ENCODE measurements around the gene PADI1.

Gene PADI1, protein sequence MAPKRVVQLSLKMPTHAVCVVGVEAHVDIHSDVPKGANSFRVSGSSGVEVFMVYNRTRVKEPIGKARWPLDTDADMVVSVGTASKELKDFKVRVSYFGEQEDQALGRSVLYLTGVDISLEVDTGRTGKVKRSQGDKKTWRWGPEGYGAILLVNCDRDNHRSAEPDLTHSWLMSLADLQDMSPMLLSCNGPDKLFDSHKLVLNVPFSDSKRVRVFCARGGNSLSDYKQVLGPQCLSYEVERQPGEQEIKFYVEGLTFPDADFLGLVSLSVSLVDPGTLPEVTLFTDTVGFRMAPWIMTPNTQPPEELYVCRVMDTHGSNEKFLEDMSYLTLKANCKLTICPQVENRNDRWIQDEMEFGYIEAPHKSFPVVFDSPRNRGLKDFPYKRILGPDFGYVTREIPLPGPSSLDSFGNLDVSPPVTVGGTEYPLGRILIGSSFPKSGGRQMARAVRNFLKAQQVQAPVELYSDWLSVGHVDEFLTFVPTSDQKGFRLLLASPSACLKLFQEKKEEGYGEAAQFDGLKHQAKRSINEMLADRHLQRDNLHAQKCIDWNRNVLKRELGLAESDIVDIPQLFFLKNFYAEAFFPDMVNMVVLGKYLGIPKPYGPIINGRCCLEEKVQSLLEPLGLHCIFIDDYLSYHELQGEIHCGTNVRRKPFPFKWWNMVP
- 0 to 0.09 (median 0) reads per million in 4 experiments for total RNA-seq

DNA sequence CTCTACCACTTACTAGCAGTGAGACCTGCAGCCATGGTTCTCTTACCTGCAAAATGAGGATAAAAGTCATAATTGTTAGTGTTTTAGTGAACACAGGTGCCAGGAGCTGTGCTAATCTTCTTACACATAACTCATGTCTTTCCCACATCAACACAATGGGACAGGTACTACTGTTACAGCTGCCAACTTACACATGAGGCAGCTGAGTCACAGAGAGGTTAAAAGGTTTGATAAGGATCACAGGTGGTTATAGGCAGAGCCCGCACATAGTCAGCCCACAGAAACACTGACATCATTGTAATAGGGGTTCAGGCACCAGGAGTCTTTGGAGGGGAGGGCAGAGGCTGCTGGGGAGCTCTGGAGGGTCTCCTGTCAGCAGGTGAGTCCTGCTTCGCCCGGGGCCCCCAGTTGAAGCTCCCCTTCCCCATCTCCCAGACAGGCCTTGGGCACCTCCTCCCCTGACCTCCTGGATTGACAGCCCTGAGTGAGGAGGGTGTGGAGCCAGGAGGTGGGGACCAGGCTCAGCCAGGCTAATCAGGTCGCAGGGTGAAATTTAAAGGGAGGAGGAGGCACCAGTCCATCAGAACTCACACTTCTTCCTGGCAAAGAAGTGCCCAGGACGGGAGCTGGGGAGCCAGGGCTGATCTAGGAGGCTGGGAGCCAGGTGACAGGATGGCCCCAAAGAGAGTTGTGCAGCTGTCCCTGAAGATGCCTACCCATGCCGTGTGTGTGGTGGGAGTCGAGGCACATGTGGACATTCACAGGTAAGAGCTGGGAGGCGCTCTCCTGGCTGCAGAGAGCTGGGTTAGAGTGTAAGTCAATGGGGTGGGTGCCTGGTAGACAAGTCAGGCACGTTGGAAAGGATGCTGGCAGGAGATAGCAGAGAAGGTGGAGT, at the start of gene PADI1:
Gene PADI1 (plus strand): TSS at position 583 of the 895 bp plus-strand sequence. CDS start 90 bp downstream, at position 673.
- no peak for DNase-seq

DNA sequence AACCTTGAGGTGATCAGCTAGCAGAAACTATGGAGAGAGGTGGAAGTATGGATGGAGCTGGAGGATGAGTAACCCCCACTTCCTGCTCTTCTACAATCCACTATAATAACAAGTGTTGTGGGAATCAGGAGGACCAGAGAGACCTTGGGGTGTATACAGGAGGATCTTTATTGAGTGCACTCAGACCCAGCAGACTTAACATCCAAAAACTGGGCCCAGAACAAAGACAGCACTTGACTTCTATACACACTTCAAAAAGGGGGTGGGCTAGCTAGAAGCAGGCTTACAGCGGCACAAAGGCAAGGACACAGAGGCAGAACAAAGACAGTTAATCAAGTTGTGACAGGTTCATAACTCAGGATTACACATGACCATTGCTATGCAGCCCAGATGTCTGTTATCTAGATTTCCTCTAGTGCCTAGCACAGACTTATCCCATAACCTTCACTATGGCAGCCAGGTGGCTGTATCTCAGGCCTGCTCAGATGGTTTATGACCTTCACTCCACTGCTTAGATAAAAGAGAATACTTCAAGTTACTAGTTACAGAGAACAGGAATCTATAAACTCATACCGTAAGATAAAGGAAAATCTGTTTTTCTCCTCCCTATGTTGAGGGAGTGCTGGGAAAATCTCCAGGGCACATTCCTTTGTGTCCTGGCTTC, 49.5 kb upstream of the PADI1 start:
- no peak for DNase-seq

DNA sequence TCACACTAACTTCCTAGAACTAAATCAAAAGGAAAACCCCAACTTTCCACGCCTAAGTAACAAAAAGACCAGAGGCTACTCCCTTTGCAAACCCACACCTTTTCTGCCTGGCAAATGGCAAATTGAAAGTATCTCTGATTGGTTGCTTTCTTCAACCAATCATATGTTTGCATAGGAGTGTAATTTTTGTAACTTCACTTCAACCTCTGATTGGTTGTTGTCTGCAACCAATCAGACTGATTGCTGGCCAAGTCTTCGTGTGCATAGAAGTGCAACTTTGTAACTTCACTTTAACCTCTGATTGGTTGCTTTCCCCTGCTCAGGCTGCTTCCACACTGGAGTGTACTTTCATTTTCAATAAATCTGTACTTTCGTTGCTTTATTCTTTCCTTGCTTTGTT, 48.8 kb upstream of the PADI1 start:
- no peak for DNase-seq

DNA sequence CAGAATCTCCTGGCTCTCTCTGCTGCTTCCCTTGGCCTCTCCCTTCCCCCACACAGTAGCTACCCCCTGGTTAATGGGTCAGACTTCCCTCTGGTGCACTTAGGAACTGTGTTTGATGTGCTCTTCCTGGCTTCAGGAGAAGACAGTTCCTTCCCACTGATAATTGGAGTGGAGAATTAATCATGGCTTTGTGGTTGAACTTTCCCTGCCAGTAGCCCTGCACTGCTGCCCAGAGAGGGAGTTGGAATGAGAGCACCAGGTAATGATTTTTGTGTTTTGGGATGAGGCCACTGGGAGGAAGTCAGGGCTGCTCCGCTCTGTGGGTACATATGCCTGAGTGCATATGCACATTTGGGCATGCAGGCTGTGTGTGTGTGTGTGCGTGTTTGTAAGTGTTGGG, 46.0 kb upstream of the PADI1 start:
- DNase-seq, result no peak

DNA sequence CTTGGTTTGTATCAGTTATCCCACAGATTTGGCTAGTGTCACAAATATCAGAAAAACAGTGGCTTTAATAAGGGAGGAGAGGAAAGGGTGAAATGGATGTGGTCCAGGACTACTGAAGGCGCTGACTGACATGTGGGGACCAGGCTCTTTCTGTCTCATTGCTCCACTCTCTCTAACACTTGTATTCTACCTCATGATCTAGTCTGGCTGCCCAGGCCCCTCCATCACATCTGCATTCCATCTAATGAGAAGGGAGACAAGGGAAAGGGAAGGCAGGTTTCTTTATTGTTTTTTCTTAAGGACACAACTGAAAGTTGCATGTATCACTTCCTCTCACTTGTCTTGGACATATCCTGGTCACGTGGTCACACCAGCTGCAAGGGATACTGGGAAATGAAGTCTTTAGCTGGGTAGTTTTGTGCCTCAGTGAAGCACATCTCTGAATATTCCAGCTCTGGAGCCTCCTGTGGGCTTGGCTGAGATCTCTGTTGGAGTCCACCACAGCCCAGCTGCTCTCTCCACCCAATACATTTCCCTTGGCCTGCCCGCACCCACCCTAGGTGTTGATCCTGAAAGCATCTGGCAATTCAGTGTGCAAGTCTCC, 43.7 kb upstream of the PADI1 start:
- DNase-seq, result no peak

DNA sequence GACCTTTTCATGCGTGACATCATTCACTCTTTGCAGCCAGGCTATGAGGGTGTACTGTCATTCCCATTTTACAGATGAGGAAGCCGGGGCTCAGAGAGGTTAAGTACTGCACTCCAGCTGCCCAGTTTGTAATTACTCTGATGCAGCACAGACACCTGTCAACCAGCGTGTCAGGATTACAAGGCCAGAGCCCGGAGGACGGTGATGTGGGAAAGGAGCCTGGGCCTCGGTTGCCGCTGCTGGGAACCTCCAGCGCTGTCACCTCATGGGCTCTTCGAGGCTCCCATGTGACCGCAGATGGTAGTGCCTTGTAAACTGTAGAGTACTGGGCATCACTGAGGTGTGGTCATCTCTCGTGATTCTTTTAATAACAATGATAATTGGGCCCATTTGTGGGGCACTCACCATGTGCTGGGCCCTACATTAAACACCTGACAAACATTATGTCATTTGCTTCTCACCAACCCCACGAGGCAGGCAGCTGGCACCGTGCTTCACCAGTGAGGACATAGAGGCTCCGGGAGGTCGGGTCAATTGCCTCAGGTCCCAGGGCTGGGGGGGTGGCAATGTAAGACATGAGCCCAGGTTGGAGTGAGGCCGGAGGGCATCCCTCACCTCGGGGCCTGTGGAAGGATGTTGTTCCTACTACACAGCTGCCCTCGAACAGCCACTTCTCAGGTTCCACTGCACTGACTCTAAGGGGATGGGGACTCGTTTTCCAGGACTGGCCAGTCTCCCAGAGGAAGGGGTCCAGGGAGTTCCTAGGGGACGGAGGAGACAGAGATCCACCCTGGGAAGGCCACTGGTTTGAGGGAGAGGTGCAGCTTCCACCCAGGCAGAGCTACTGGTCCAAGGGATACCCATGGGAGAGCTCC, 42.8 kb upstream of the PADI1 start:
- DNase-seq, result no peak

DNA sequence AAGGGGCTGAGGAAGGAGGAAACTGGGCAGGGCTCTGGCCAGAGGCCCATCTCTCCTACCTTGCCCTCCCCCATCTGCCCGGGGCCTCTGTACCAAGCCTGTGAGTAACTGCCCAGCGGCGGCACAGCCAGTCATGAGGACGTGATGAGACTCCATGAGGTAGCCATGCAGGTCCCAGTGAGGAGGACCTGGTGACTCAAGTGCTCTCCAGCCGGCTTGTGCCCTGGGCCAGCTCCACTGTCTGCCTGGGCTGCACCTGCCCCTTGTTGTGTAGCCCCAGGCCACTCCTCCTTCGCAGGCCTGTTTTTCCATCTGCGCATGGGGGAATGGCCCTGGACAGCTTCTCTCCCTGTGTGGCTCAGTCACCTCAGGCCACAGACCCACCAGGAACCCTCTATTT, 42.0 kb upstream of the PADI1 start:
- DNase-seq, result no peak

DNA sequence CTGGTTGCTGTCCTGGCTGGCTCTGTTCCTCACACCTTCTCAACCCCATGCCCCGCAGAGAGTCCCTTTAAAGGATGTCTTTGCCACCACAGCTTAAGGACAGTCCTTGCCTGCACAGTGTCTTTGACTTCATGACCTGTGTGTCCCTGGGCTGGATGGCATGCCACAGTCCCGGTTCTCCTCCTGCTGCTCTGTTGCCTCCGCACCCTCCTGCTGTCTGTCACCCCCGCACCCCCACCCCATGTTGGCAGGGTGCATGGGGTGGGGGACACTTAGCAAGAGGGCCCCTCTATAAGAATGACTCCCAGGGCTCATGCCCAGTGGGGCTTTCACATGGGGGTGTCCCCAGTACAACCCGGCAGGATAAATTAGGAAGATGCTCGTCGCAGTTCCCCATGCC, 41.6 kb upstream of the PADI1 start:
- no peak for DNase-seq

DNA sequence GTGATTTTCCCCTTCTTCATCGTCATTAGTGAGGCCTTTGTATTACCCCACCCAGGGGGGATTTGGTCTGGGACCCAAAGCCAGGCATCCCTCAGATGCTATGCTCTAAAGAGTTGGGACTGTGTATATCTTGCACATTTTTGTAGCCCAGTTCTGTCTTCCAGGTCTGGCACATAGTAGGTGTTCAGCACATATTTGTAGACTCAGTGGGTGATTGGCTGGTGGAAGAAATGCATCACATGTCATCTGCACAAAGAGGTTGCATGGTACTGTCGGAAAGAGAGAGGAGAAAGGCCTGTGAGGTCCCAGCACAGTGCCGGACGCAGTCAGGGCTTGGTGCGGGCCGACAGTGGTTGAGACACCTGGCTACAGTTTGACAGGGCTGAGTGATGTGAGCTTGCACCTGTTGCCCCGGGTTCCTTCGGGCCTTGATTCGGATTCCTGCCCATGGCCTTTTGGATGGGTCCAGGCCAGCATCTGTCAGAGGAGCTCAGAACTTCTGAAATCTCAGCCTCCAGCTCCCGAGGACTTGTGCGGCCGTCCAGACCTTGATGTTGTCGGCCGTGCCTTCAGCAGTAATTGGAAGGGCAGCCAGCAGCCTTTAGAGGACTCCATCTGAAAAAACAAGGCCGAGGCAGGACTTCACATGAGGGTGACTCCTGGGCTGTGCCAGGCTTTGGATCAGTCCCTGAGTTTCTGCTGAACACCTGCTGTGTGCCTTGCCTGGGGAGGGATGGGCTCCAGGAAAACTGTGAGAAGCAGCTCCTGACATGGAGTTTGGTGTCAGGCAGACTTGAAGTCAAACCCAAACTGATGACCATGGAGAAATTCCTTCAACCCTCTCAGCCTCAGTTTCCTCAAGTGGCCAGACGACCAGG, 40.9 kb upstream of the PADI1 start:
- DNase-seq, result no peak

DNA sequence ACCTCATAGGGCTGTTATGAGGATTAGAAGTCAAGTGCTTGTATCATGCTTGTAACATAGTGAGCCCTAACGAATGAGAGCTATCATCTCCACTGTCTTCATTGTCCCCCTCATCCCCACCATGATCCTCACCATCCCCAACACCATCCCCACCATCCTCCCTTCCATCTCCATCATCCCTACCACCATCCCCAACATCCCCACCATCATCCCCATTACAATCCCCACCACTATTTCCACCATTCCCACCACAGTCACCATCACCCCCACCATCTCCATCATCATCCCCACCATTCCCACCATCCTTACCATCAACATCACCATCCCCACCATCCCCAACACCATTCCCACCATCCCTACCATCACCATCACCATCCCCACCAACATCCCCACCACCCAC, 39.1 kb upstream of the PADI1 start:
- no peak for DNase-seq

DNA sequence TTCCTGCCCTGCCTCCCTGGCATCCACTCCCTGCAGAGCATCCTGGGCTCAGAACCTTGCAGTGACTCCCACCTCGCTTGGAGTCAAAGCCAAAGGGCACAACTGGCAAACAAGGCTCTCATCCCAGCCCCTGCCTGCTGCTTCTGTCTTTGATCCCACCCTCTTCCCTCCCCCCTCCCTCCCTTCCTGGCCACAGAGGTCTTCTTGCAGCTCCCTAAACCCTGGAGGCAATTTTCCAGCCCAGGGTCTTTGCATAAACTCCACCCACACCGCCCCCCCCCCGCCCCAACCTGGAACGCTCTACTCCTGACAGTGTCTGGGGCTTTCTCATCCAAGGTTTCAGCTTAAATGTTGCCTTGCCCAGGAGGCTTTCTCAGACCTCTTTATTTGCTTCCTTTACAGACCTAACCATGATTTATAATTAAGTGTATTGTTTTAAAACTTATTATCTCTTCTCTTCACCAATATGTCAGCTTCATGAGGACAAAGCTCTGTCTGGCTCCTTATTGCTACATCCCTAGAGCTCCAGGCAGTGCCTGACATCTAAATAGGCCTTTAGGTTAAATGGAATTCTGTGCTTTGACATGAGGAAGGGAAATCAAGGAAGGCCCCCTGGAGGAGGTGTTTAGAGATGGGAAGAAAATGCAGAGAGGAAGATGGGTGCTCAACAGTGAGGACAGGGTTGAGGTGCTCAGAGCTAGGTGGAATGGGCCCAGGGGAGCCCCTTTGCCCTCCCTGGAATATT, 37.7 kb upstream of the PADI1 start:
- no peak for DNase-seq

DNA sequence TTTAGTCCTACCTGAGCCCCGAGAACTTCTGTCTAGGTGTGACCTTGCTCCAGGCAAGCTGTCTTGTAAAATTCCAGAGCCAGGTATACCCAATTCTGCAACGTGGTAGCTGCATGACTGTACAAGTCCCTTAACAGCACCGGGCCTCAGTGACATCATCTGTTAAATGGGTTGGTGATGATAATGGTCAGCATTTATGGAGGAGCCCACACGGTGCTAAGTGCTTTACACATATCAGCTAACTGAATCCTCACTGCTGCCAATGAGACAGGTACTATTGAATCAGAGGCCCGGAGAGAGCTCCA, 37.2 kb upstream of the PADI1 start:
- no peak for DNase-seq

DNA sequence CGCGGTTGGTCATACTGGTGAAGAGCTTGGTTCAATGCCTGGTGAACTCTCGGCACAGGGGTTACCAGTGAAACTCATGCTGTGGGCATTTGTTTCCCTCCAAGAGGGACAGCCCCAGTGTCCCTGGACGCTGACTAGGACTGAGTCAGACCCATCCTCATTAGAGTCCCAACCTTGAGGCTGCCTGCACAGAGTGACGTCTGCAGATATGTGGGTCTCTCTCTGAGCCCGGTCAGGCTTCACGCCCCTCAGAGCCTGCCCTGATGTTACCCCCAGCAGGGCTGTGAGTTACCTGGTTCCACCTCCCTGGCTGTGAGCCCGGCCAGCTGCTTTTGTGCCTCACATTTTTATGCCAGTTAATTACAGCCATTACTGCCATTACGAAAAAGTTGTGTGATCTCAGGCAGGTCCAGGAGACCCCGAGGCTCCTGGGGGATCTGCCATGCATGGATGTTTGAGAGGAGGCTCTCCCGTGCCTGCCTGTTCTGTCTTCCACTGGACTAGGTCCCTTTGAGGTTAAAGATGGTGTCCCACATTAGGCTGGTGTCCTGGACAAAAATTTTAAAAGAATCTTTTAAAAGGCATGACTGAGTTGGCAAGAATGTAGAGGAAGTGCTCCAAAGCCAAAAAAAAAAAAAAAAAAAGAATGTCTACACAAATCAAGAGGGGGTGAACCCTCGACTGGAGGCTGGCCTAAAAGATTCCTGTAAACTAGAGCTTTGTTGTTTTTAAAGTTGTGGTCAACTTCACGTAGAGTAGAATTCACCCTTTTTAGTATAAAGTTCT, 36.6 kb upstream of the PADI1 start:
- DNase-seq, result no peak

DNA sequence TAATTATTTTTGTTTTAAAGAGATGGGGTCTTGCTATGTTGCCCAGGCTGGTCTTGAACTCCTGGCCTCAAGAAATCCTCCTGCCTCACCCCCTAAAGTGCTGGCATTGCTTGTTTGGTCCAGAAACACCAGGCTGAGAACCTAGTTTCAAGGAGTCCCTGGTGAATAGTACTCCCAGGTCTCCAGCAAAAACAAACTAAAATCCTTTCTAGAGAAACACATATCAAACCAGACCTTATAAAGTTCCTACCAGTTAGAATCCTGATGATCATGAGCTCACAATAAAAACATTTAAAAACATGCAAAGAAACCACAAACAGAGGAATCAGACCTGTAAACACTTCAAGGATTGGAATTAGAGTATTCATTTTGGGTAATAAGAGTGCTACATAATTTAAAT, 34.4 kb upstream of the PADI1 start:
- no peak for DNase-seq

DNA sequence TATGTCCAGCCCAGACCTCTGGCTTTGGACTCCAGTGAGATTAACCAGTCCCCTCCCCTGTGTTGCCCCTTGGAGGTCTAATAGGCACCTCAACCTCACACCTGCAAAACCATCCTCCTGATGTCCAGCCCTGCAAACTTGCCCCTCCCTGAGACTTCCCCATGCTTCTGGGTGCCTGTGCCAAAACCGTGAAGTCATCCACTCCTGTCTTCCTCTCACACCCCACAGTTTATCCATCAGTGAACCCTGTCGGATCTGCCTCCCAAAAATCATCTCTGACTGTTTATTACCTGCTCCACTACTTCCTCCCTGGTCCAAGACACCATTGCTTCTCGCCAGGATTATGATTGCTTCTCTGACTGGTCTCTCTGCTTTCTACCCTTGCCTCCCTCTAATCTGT, 31.7 kb upstream of the PADI1 start:
- no peak for DNase-seq

DNA sequence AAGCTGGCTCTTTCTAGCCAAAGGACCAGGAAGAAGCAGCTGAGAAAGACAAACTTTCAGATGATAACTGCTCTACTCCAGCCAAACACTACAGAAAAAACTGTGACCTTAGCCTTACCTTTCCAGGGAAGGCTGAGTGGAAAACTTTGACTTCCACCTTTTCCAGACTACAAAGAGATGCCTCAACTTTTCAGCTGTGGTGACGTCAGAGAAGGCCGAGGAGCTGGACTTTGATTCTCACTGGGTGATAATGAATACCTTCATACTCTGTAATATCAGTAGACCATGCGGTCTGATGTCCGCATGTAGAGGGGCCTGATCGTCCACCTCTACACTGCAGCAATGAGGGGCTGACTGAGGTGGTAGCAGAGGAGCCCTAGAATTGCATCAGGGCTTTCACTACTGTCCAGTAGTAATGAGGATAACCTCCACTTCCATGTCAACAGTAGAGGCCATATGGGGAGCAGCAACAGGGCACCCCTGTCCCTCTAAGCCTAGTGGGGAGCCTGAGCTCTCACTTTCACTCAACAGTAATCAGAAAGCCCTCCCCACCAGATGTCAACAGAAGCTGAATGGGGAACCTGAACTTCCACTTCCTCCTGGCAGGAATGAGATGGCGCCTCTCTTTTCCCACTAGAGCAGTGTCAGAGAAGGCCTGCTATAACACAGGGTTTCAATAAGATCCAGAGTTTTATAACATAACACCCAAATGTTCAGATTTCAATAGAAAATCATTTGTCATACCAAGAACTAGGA, 28.4 kb upstream of the PADI1 start:
- no peak for DNase-seq

DNA sequence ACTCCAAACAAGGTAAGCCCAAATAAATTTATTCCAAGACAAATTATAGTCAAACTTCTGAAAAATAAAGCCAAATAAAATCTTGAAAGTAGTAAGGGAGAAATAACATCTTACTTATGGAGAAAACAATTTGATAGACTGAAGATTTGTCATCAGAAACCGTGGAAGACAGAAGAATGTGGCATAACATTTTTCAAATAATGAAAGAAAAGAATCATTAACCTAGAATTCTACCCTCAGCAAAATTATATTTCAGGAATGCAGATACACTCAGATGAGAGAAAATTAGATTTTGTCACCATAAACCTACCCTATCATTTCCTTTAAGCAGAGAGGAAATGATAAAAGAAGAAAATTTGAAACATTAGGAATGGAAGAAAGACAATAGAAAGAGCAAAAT, 27.3 kb upstream of the PADI1 start:
- DNase-seq, result no peak

DNA sequence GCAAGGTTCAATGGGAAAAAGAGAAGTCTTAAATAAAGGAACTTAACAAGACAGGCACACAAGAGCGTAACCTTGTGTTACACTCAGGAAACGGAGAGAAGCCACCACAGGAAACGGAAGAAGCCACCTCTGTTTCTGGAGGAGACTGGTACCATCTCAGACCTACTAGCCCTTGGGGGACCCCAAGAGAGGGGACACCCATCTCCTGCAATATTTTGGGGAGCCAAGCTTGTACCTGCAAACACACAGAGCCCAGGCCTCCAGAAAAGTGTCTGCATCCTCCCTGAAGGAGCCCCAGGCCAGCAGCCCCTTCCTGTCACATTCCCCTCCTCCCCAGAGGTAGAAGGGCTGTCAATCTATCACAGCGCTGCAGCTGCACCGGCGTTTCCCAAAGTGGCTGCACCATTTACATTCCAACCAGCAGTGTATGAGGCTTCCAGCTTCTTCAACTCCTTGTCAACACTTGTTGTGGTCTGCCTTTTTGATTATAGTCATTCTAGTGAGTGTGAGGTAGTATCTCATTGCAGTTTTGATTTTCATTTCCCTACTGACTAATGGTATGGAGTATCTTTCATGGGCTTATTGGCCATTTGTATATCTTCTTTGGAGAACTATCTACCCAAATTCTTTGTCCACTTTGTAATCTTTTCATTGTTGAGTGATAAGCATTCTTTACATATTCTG, 23.0 kb upstream of the PADI1 start:
- DNase-seq, result no peak

All from effector CD8-positive, alpha-beta T cell (primary cell).